ENCODE data around the gene GATA5. TPM values are rescaled to one million over a fixed set of nuclear protein-coding genes. Genes with fewer than 3 reads are reported as not detected.
A peak's percentile ranks its signal among the peaks of the same experiment; 100 is the strongest.

GATA5 gene
- total RNA-seq, 1 experiment from 2014 or later: 0.18 TPM

GRCh38 chr20:62428396-62429295 lies 47.1 kb downstream of the GATA5 start:
- H3K27me3 ChIP-seq (ENCODE audit: low read length): no peaks in the 10 kb centered on the region

GRCh38 chr20:62428002-62428372 lies 47.8 kb downstream of the GATA5 start:
- Histone ChIP-seq H4K20me1 (ENCODE audit: low read length) (no peaks in the 10 kb centered on the region), H3K9ac (ENCODE audit: low read length) (no peak overlapping the region), H3K4me2 (ENCODE audit: low read length) (peak overlapping the region; percentile 70), H3K4me1 (ENCODE audit: insufficient read depth, low read length) (peaks cover 29% of the 10 kb centered on the region), H3K36me3 (ENCODE audit: low read depth, low read length) (no peaks in the 10 kb centered on the region), H2AFZ (ENCODE audit: low read length) (no peak overlapping the region), H3K79me2 (ENCODE audit: low read length) (0 out of 2 replicates have a peak, but pooled peaks cover 5% of the 10 kb centered on the region), H3F3A (ENCODE audit: low read length, unreplicated experiment) (no peaks in the 10 kb centered on the region), H3K27me3 (ENCODE audit: low read length) (no peaks in the 10 kb centered on the region), H3K27ac (ENCODE audit: low read length) (peak overlapping the region; percentile 36; the same call in 1 of the 2 replicates), H3K9me2 (replicated peaks; ENCODE audit: low read length) (no peaks in the 10 kb centered on the region), H3K9me3 (ENCODE audit: low read length) (no peaks in the 10 kb centered on the region), H3K4me3 (ENCODE audit: low read length) (0 out of 2 replicates have a peak overlapping the region, but pooled peaks have one; percentile 22)
- intact Hi-C loops (cut with micrococcal nuclease): no loop called here
- POLR2A ChIA-PET (ENCODE audit: unreplicated experiment): no interaction called here
- DNase-seq: no peak
- TF ChIP-seq EZH2 (IDR thresholded peaks at IDR 0.05; ENCODE audit: low read length, unreplicated experiment) (no peak), EZH2phosphoT487 (IDR thresholded peaks at IDR 0.05; ENCODE audit: borderline replicate concordance, low read length) (no peak), CTCF (conservative IDR thresholded peaks at IDR 0.05; ENCODE audit: low read depth, low read length) (no peak)
- CTCF ChIA-PET: no interaction called here
- peak; percentile 14; the same call in 1 of the 2 replicates for ATAC-seq
- BruUV-seq (replicated peaks): no TSS peak

More at GRCh38 chr20:62428396-62429295, 47.1 kb downstream of the GATA5 start:
- no peak overlapping the region for H3K27ac ChIP-seq (ENCODE audit: low read length)
- H3K9me2 ChIP-seq (replicated peaks; ENCODE audit: low read length): no peaks in the 10 kb centered on the region
- H3F3A ChIP-seq (ENCODE audit: low read length, unreplicated experiment): no peaks in the 10 kb centered on the region
- POLR2A ChIA-PET (ENCODE audit: unreplicated experiment): no interaction called here
- CTCF ChIA-PET: no interaction called here
- no peak for TF ChIP-seq CTCF (conservative IDR thresholded peaks at IDR 0.05; ENCODE audit: low read depth, low read length)
- TF ChIP-seq EZH2phosphoT487 (IDR thresholded peaks at IDR 0.05; ENCODE audit: borderline replicate concordance, low read length): no peak
- no peak for TF ChIP-seq EZH2 (IDR thresholded peaks at IDR 0.05; ENCODE audit: low read length, unreplicated experiment)
- BruUV-seq (replicated peaks): no TSS peak
- H4K20me1 ChIP-seq (ENCODE audit: low read length): no peaks in the 10 kb centered on the region
- H3K4me2 ChIP-seq (ENCODE audit: low read length): peak overlapping the region; percentile 70; the same call in 1 of the 2 replicates
- 0 out of 2 replicates have a peak, but pooled peaks cover 5% of the 10 kb centered on the region for H3K79me2 ChIP-seq (ENCODE audit: low read length)
- H3K4me1 ChIP-seq (ENCODE audit: insufficient read depth, low read length): peaks cover 29% of the 10 kb centered on the region
- DNase-seq: no peak
- no peak for ATAC-seq
- no peak overlapping the region for H3K4me3 ChIP-seq (ENCODE audit: low read length)
- no peak overlapping the region for H2AFZ ChIP-seq (ENCODE audit: low read length)
- intact Hi-C loops (cut with micrococcal nuclease): no loop called here
- no peak overlapping the region for H3K9ac ChIP-seq (ENCODE audit: low read length)
- no peaks in the 10 kb centered on the region for H3K36me3 ChIP-seq (ENCODE audit: low read depth, low read length)
- H3K9me3 ChIP-seq (ENCODE audit: low read length): no peaks in the 10 kb centered on the region
